Osteoblast (primary cell): ENCODE data around the gene CFAP68. TPM values are rescaled to one million over a fixed set of nuclear protein-coding genes. Genes with fewer than 3 reads are reported as not detected.

Source experiments
- DNase-seq: peaks from one replicate; pipeline ENCODE4 v3.0.0; 2011; ENCODE audit warnings: low spot score, mixed read lengths; ENCODE audit not compliant: insufficient read length; ENCODE audit errors: missing footprints
- H2AFZ ChIP-seq: 2 replicates; pipeline ENCODE4 v1.6.0; 2011; ENCODE audit warnings: mild to moderate bottlenecking, low read length
- H3K27ac ChIP-seq: 2 replicates; pipeline ENCODE4 v1.5.1; 2011; ENCODE audit warnings: mild to moderate bottlenecking, low read depth, low read length, moderate library complexity
- H3K27me3 ChIP-seq: 2 replicates; pipeline ENCODE4 v1.6.0; 2012; ENCODE audit warnings: mild to moderate bottlenecking, control low read depth, inconsistent platforms, low read length, moderate library complexity; ENCODE audit not compliant: insufficient read depth
- H3K36me3 ChIP-seq: 2 replicates; pipeline ENCODE4 v1.5.1; 2011; ENCODE audit warnings: mild to moderate bottlenecking, low read length, control low read depth, moderate library complexity; ENCODE audit not compliant: insufficient read depth
- H3K4me1 ChIP-seq: 2 replicates; pipeline ENCODE4 v1.5.1; 2011; ENCODE audit warnings: mild to moderate bottlenecking, low read length, control low read depth, moderate library complexity; ENCODE audit not compliant: insufficient read depth
- H3K4me2 ChIP-seq: 2 replicates; pipeline ENCODE4 v1.6.0; 2011; ENCODE audit warnings: mild to moderate bottlenecking, low read length; ENCODE audit not compliant: insufficient read depth
- H3K4me3 ChIP-seq: fragments of 200-600 bp; sonication (generic); 3 replicates; pipeline ENCODE4 v1.5.1; 2012; ENCODE audit warnings: mild to moderate bottlenecking, low read length, inconsistent platforms; ENCODE audit not compliant: insufficient read depth
- H3K79me2 ChIP-seq: 2 replicates; pipeline ENCODE4 v1.6.0; 2012; ENCODE audit warnings: mild to moderate bottlenecking, low read length, control low read depth, inconsistent platforms; ENCODE audit not compliant: insufficient read depth
- H3K9me3 ChIP-seq: 2 replicates; pipeline ENCODE4 v1.5.1; 2011; ENCODE audit warnings: low read depth, low read length, control low read depth
- H4K20me1 ChIP-seq: 2 replicates; pipeline ENCODE4 v1.6.0; 2012; ENCODE audit warnings: mild to moderate bottlenecking, low read length, control low read depth; ENCODE audit not compliant: insufficient read depth
- CTCF ChIP-seq: IDR thresholded peaks from 2 replicates; pipeline ENCODE4 v1.5.1; 2011; ENCODE audit warnings: mild to moderate bottlenecking, low read depth, low read length, moderate library complexity; ENCODE audit errors: extremely low read depth
- total RNA-seq: library from RNA; depleted of rRNA; stranded (reverse); fragments of >200 nt; gene quantifications from 2 replicates; pipeline ENCODE4 v1.2.3, GENCODE V29; 2012

CFAP68 gene
- total RNA-seq, 1 donor = 8.3 TPM

DNA sequence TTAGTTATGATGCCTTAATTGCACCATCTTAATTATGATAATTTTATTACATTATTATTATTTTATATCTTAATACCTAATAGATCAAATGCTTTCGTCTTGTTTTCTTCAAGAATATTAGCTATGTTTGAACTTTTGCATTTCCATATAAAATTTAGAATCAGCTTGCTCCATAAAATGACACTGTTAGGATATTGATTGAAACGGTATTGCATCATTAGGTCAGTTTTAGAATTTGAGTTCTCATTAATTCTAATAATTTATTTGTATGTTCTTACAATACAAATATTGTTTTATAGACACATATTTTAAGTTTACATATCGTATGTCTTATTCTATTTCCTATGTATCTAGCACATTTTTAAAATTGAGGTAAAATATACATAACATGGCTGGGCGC is 6.7 kb downstream of the CFAP68 start:
- H3K36me3 ChIP-seq = no peaks in the 10 kb centered on the region
- H3K27me3 ChIP-seq = no peaks in the 10 kb centered on the region
- no peaks in the 10 kb centered on the region for H3K4me1 ChIP-seq
- no peak overlapping the region for H3K4me2 ChIP-seq
- no peaks in the 10 kb centered on the region for H3K9me3 ChIP-seq
- no peak for TF ChIP-seq CTCF
- no peak overlapping the region for H3K4me3 ChIP-seq
- H3K79me2 ChIP-seq = no peaks in the 10 kb centered on the region
- H4K20me1 ChIP-seq = no peaks in the 10 kb centered on the region
- H2AFZ ChIP-seq = no peak overlapping the region
- H3K27ac ChIP-seq = no peak overlapping the region
- DNase-seq = no peak

DNA sequence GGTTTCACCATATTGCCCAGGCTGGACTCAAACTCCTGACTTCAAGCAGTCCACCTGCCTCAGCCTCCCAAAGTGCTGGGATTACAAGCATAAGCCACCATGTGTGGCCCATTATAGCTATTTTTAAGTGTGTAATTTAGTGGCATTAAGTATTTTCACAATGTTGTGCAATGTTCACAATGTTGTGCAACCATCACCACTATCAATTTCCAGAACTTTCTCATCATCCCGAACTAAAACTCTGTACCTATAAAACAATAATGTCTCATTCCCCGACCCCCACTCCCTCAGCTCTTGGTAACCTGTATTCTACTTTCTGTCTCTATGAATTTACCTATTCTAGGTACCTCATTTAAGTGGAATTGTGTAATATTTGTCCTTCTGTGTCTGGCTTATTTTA is 7.5 kb downstream of the CFAP68 start:
- Histone ChIP-seq H3K36me3 (no peaks in the 10 kb centered on the region), H3K79me2 (no peaks in the 10 kb centered on the region), H3K27ac (no peak overlapping the region), H3K4me1 (no peaks in the 10 kb centered on the region), H3K4me2 (no peak overlapping the region), H3K9me3 (no peaks in the 10 kb centered on the region), H3K27me3 (no peaks in the 10 kb centered on the region), H2AFZ (no peak overlapping the region), H4K20me1 (no peaks in the 10 kb centered on the region), H3K4me3 (no peak overlapping the region)
- no peak for DNase-seq
- no peak for TF ChIP-seq CTCF

DNA sequence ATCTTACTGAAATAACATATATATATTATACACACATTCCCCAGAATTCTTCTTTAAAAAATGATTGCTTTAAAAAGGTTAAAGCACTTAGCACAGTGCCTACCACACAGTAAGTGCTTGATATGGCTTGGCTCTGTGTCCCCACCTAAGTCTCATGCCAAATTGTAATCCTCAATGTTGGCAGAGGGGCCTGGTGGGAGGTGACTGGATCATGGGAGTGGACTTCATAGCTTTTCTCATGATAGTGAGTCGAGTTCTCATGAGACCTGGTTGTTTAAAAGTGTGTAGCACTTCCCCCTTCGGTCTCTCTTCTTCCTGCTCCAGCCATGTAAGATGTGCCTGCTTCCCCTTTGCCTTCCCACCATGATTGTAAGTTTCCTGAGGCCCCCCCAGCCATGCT is 26.1 kb downstream of the CFAP68 start:
- no peaks in the 10 kb centered on the region for H4K20me1 ChIP-seq
- peaks cover 6% of the 10 kb centered on the region for H3K36me3 ChIP-seq
- H3K4me1 ChIP-seq = peaks cover 7% of the 10 kb centered on the region
- H3K4me2 ChIP-seq = no peak overlapping the region
- H2AFZ ChIP-seq = no peak overlapping the region
- H3K27me3 ChIP-seq = no peaks in the 10 kb centered on the region
- H3K9me3 ChIP-seq = no peaks in the 10 kb centered on the region
- TF ChIP-seq CTCF = no peak
- DNase-seq = peak; percentile 3
- no peak overlapping the region for H3K4me3 ChIP-seq
- H3K27ac ChIP-seq = peak overlapping the region; percentile 4
- H3K79me2 ChIP-seq = no peaks in the 10 kb centered on the region

DNA sequence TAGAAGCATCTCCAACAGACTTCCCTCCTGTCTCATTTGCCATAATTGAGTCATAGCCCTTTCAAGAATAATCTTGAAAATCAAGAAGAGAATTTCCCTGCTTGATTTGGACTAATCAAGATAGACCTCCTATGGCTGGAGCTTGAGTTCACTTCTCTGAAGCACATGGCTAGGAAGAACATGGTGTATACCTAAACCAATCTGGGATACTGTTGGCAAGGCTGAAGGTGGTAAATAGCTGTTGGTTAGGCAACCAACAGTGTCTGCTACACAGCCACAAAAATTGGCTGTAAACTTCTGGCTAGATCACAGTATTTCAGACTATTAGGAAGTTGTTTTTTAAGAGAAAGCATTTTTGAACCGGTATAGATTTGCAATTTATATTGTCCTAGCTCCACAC is 27.3 kb downstream of the CFAP68 start:
- Histone ChIP-seq H3K27ac (no peak overlapping the region), H2AFZ (no peak overlapping the region)
- DNase-seq = no peak

More for the DNA sequence above, 27.3 kb downstream of the CFAP68 start:
- no peaks in the 10 kb centered on the region for H3K27me3 ChIP-seq
- no peaks in the 10 kb centered on the region for H3K79me2 ChIP-seq
- H4K20me1 ChIP-seq = no peaks in the 10 kb centered on the region
- no peaks in the 10 kb centered on the region for H3K9me3 ChIP-seq
- peaks cover 19% of the 10 kb centered on the region for H3K4me1 ChIP-seq
- H3K36me3 ChIP-seq = peaks cover 6% of the 10 kb centered on the region
- TF ChIP-seq CTCF = no peak
- no peak overlapping the region for H3K4me2 ChIP-seq
- no peak overlapping the region for H3K4me3 ChIP-seq
